Prostate gland (tissue), 2 donors: ENCODE data around the gene HDHD3. TPM values are rescaled to one million over a fixed set of nuclear protein-coding genes. Genes with fewer than 3 reads are reported as not detected.

ENCODE experiments used
- DNase-seq: peaks from one replicate; pipeline ENCODE4 v3.0.0-alpha.2; 2019; ENCODE audit warnings: low spot score
- H3K27ac ChIP-seq, 2 donors: fragments of 200-600 bp; sonication (generic); 2 replicates each; pipeline ENCODE4 v1.5.1; 2017 to 2019
- H3K27me3 ChIP-seq: fragments of 200-600 bp; sonication (generic); replicated peaks from 2 replicates; pipeline ENCODE4 v1.5.1; 2019; ENCODE audit not compliant: insufficient read depth
- H3K36me3 ChIP-seq, 2 donors: fragments of 200-600 bp; sonication (generic); 1 replicate in 1 of 2; 2 replicates in 1 of 2; pipeline versions ENCODE4 v1.5.1 to v1.8.1; 2017 to 2019
- H3K4me1 ChIP-seq: fragments of 200-600 bp; sonication (generic); replicated peaks from 2 replicates; pipeline ENCODE4 v1.5.1; 2019
- H3K4me3 ChIP-seq, 2 donors: fragments of 200-600 bp; sonication (generic); 2 replicates each; pipeline ENCODE4 v1.5.1; 2017 to 2019
- H3K9me3 ChIP-seq: fragments of 200-600 bp; sonication (generic); 2 replicates; pipeline ENCODE4 v1.5.1; 2017
- POLR2A ChIP-seq: fragments of 450-650 bp; IDR thresholded peaks from one replicate; pipeline ENCODE4 v1.6.1; 2016; ENCODE audit warnings: antibody characterized with exemption, mild to moderate bottlenecking
- POLR2AphosphoS5 ChIP-seq: sonication (generic); formaldehyde crosslinking; IDR thresholded peaks from one replicate; pipeline ENCODE4 v1.6.1; 2017; ENCODE audit warnings: antibody characterized with exemption
- WGBS: methylation state at CpG from one replicate; pipeline ENCODE4 v1.1.5; 2018; 5-methylcytosine and 5-hydroxymethylcytosine counted together
- intact Hi-C: fragments of 100-400 bp; cut with DNase I; formaldehyde crosslinking; loops from one replicate; pipeline ENCODE4 v1.14.2; 2022
- total RNA-seq, 2 donors: library from RNA; depleted of rRNA; stranded (reverse); fragments of >200 nt; gene quantifications; one replicate each; pipeline ENCODE4 v1.1.0, GENCODE V29; 2016
- TF ChIP-seq, protein P1 (sequence below), 4 experiments: fragments of 200-600 bp in 2 of 4; fragments of 450-650 bp in 2 of 4; sonication (generic) in 2 of 4; IDR thresholded peaks; 1 replicate in 3 of 4; 2 replicates in 1 of 4; pipeline ENCODE4 v1.5.1; 2016 to 2019; ENCODE audit warnings: antibody characterized with exemption in 4 of 4, mild to moderate bottlenecking in 2 of 4, moderate library complexity in 2 of 4

Gene HDHD3
- total RNA-seq, 2 donors from 2014 or later, result 52.2 to 72.1 TPM

DNA sequence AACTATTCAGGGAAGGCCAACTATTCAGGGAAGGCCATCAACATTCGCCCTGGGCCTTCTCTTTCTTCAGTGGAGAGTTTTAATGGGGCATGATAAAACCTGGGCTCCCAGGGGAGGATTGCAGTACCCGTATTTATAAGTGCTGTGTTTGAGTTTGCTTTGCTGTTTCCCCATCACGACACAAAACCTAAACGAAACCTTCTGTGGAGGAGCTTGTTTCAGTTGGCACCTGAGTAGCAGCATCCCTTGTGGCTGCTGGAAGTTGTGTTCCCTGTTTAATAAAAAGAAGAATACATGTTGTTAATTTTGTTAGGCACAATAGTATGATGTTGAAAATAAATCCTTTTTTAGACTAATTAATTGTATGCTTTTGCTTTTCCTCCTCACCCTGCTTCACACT, 45.0 kb downstream of the HDHD3 start:
- no peak for TF ChIP-seq POLR2A
- TF ChIP-seq, protein P1, sequence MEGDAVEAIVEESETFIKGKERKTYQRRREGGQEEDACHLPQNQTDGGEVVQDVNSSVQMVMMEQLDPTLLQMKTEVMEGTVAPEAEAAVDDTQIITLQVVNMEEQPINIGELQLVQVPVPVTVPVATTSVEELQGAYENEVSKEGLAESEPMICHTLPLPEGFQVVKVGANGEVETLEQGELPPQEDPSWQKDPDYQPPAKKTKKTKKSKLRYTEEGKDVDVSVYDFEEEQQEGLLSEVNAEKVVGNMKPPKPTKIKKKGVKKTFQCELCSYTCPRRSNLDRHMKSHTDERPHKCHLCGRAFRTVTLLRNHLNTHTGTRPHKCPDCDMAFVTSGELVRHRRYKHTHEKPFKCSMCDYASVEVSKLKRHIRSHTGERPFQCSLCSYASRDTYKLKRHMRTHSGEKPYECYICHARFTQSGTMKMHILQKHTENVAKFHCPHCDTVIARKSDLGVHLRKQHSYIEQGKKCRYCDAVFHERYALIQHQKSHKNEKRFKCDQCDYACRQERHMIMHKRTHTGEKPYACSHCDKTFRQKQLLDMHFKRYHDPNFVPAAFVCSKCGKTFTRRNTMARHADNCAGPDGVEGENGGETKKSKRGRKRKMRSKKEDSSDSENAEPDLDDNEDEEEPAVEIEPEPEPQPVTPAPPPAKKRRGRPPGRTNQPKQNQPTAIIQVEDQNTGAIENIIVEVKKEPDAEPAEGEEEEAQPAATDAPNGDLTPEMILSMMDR (IDR thresholded peaks at IDR 0.05), result no peak
- no peak for TF ChIP-seq POLR2AphosphoS5
- whole genome bisulfite sequencing, result 67% methylated on average over 4 of the region's 4 CpGs
- intact Hi-C loops, result no loop called here
- Histone ChIP-seq H3K4me3 (no peak overlapping the region), H3K27me3 (no peaks in the 10 kb centered on the region), H3K4me1 (no peaks in the 10 kb centered on the region), H3K9me3 (no peaks in the 10 kb centered on the region), H3K36me3 (no peaks in the 10 kb centered on the region), H3K27ac (no peak overlapping the region)
- DNase-seq, result no peak

DNA sequence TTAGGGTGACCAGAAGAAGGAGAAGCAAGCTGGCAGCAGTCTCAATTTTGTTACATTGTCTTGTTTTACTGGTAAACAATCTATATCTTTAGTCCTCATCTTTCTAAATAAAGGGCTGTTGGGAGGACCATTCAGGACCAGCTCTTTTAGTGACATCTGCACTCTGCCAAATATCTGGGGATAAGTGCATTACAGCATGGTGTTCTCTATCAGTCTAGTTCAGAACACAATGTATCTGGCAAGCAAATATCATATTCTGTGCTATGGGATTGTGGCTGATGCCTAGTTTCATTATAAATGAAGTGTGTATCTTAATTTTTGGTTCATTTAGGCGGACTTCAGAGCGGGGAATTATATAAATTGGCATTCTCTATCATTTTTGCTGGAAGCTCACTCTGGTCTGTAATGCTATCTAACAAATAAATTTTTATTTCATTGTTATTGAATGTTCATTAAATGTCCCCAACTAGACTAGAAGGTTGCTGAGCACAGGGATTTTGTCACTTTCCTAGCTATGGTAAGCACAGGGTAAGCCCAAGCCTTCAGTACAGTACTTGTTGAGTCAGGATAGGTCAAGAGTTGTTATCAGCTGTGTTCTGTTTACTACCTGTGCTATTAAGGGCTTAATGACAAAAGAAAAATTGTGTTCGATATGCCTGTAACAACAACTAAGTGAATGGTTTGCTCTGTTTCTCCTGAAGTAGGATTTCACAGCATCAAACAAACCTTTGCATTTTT, 48.6 kb downstream of the HDHD3 start:
- Histone ChIP-seq H3K27me3 (no peaks in the 10 kb centered on the region), H3K4me3 (no peak overlapping the region), H3K27ac (no peak overlapping the region), H3K36me3 (no peaks in the 10 kb centered on the region), H3K9me3 (no peaks in the 10 kb centered on the region), H3K4me1 (no peaks in the 10 kb centered on the region)
- DNase-seq, result no peak
- intact Hi-C loops, result no loop called here
- 76% methylated on average over 3 of the region's 3 CpGs for WGBS
- TF ChIP-seq, protein P1 (IDR thresholded peaks at IDR 0.05), result no peak
- no peak for TF ChIP-seq POLR2AphosphoS5
- no peak for TF ChIP-seq POLR2A

DNA sequence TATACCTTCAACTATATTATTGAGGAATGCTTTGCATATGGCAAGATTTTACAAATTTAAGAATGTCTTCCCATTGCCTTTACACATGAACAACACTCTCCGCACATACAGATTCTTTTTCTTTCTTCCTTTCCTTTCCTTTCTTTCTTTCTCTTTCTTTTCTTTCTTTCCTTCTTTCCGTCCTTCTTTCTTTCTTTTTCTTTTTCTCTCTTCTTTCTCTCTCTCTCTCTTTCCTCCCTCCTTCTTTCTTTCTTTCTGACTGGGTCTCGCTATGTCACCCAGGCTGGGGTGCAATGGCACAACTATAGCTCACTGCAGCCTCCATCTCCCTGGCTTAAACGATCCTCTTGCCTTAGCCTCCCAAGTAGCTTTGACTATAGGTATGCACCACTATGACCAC, 50.6 kb downstream of the HDHD3 start:
- TF ChIP-seq POLR2AphosphoS5, result no peak
- TF ChIP-seq, protein P1 (IDR thresholded peaks at IDR 0.05), result no peak
- TF ChIP-seq POLR2A, result no peak
- H3K27me3 ChIP-seq, result no peaks in the 10 kb centered on the region
- 97% methylated on average over 4 of the region's 4 CpGs for WGBS
- H3K4me3 ChIP-seq, result no peak overlapping the region
- H3K36me3 ChIP-seq, result no peaks in the 10 kb centered on the region
- no peak for DNase-seq
- intact Hi-C loops, result no loop called here
- no peak overlapping the region for H3K27ac ChIP-seq
- H3K4me1 ChIP-seq, result no peaks in the 10 kb centered on the region
- no peaks in the 10 kb centered on the region for H3K9me3 ChIP-seq

Other genes starting within 250 kb of the HDHD3 start
- 10 to 100 TPM in 1 of 2 donors, 1 to 10 TPM in 1; 8.8 to 34.3 TPM for gene SLC31A2, start 226.0 kb downstream of the HDHD3 start, total RNA-seq
- gene FKBP15, start 155.7 kb downstream of the HDHD3 start, total RNA-seq, result 10 to 100 TPM; 22.5 to 25.7 TPM
- 10 to 100 TPM; 22.8 to 68.5 TPM for gene SLC31A1, start 155.4 kb downstream of the HDHD3 start, total RNA-seq
- gene CDC26, start 101.4 kb downstream of the HDHD3 start, total RNA-seq, result 10 to 100 TPM; 17.8 to 21.2 TPM
- gene PRPF4, start 101.3 kb downstream of the HDHD3 start, total RNA-seq, result 10 to 100 TPM; 25.0 to 27.1 TPM
- under 1 TPM in 1 of 2 donors, not detected in 1; 0.57 TPM for gene RNF183, start 73.6 kb downstream of the HDHD3 start, total RNA-seq
- gene WDR31, start 36.7 kb downstream of the HDHD3 start, total RNA-seq, result 1 to 10 TPM; 5.1 to 6.4 TPM
- gene BSPRY, start 27.4 kb downstream of the HDHD3 start, total RNA-seq, result 10 to 100 TPM in 1 of 2 donors, 1 to 10 TPM in 1; 8.4 to 21.8 TPM
- gene ALAD, start 24.3 kb upstream of the HDHD3 start, total RNA-seq, result 100 to 1,000 TPM in 1 of 2 donors, 10 to 100 TPM in 1; 59.8 to 103 TPM
- 10 to 100 TPM; 42.7 to 61.9 TPM for gene POLE3, start 33.7 kb upstream of the HDHD3 start, total RNA-seq
- 10 to 100 TPM in 1 of 2 donors, 1 to 10 TPM in 1; 3.7 to 11.0 TPM for gene C9orf43, start 33.8 kb upstream of the HDHD3 start, total RNA-seq
- 10 to 100 TPM; 26.5 to 98.9 TPM for gene RGS3, start 86.7 kb upstream of the HDHD3 start, total RNA-seq